Measurements from ENCODE around the gene ACAP2. TPM values are rescaled to one million over a fixed set of nuclear protein-coding genes. Genes with fewer than 3 reads are reported as not detected.

The ACAP2 gene
- total and polyA plus RNA-seq, 4 donors = 11.2 to 146 (median 38.7) TPM

- peaks cover 0 to 15% (median 5%) of the 10 kb centered on the region in 5 donors for H3K4me1 ChIP-seq (ENCODE audit: control insufficient read depth in 5 of 5, insufficient read depth in 5 of 5, low read length in 5 of 5)
- peak overlapping the region in 1 of 2 donors; percentile 93 for H3K9ac ChIP-seq (ENCODE audit: insufficient read depth in 1 of 2, low read length in 2 of 2)
- ATAC-seq (ENCODE audit: insufficient read depth, low FRiP score) (no peak), DNase-seq (no peak)
- no peaks in the 10 kb centered on the region for H3K9me3 ChIP-seq (ENCODE audit: control insufficient read depth in 4 of 4, insufficient read depth in 3 of 4, low read length in 3 of 4)
- 10 to 30% methylated on average over 2 of the region's 2 CpGs for WGBS, 2 donors
- H3K27ac ChIP-seq (ENCODE audit: low read depth in 1 of 2, low read length in 1 of 2) = no peak overlapping the region
- no peak overlapping the region for H3K4me3 ChIP-seq
- no peak for TF ChIP-seq CTCF (IDR thresholded peaks at IDR 0.05; ENCODE audit: control extremely low read depth, extremely low read depth)
- H3K36me3 ChIP-seq (ENCODE audit: control insufficient read depth in 4 of 4, insufficient read depth in 4 of 4, low read length in 4 of 4) = no peaks in the 10 kb centered on the region
- H3K27me3 ChIP-seq (ENCODE audit: control insufficient read depth in 3 of 3, insufficient read depth in 3 of 3, low read length in 2 of 3) = no peaks in the 10 kb centered on the region
Observed at GRCh38 chr3:195441051-195441450, 1.8 kb downstream of the ACAP2 start.

- Histone ChIP-seq H3K27ac (ENCODE audit: low read depth in 1 of 2, low read length in 1 of 2) (no peak overlapping the region), H3K4me1 (ENCODE audit: control insufficient read depth in 5 of 5, insufficient read depth in 5 of 5, low read length in 5 of 5) (peaks cover 0 to 15% (median 5%) of the 10 kb centered on the region in 5 donors), H3K36me3 (ENCODE audit: control insufficient read depth in 4 of 4, insufficient read depth in 4 of 4, low read length in 4 of 4) (no peaks in the 10 kb centered on the region), H3K9ac (ENCODE audit: insufficient read depth in 1 of 2, low read length in 2 of 2) (no peak overlapping the region), H3K9me3 (ENCODE audit: control insufficient read depth in 4 of 4, insufficient read depth in 3 of 4, low read length in 3 of 4) (no peaks in the 10 kb centered on the region), H3K4me3 (no peak overlapping the region), H3K27me3 (ENCODE audit: control insufficient read depth in 3 of 3, insufficient read depth in 3 of 3, low read length in 2 of 3) (no peaks in the 10 kb centered on the region)
- no peak for TF ChIP-seq CTCF (IDR thresholded peaks at IDR 0.05; ENCODE audit: control extremely low read depth, extremely low read depth)
- WGBS, 2 donors = 60 to 73% methylated on average over 1 of the region's 1 CpG
- DNase-seq = no peak
- no peak for ATAC-seq (ENCODE audit: insufficient read depth, low FRiP score)
Observed at GRCh38 chr3:195440379-195440778, 2.4 kb downstream of the ACAP2 start.

- Histone ChIP-seq H3K27ac (ENCODE audit: low read depth in 1 of 2, low read length in 1 of 2) (no peak overlapping the region), H3K9ac (ENCODE audit: insufficient read depth in 1 of 2, low read length in 2 of 2) (no peak overlapping the region), H3K9me3 (ENCODE audit: control insufficient read depth in 4 of 4, insufficient read depth in 3 of 4, low read length in 3 of 4) (no peaks in the 10 kb centered on the region), H3K4me3 (no peak overlapping the region), H3K4me1 (ENCODE audit: control insufficient read depth in 5 of 5, insufficient read depth in 5 of 5, low read length in 5 of 5) (peaks cover 0 to 10% (median under 1%) of the 10 kb centered on the region in 5 donors), H3K36me3 (ENCODE audit: control insufficient read depth in 4 of 4, insufficient read depth in 4 of 4, low read length in 4 of 4) (peaks cover 0 to 3% (median 0%) of the 10 kb centered on the region in 4 donors), H3K27me3 (ENCODE audit: control insufficient read depth in 3 of 3, insufficient read depth in 3 of 3, low read length in 2 of 3) (no peaks in the 10 kb centered on the region)
- TF ChIP-seq CTCF (IDR thresholded peaks at IDR 0.05; ENCODE audit: control extremely low read depth, extremely low read depth) = no peak
- WGBS, 2 donors = 91 to 100% methylated on average over 2 of the region's 2 CpGs
- ATAC-seq (ENCODE audit: insufficient read depth, low FRiP score) = no peak
- DNase-seq = no peak
Observed at GRCh38 chr3:195438371-195438770, 4.4 kb downstream of the ACAP2 start.

DNA sequence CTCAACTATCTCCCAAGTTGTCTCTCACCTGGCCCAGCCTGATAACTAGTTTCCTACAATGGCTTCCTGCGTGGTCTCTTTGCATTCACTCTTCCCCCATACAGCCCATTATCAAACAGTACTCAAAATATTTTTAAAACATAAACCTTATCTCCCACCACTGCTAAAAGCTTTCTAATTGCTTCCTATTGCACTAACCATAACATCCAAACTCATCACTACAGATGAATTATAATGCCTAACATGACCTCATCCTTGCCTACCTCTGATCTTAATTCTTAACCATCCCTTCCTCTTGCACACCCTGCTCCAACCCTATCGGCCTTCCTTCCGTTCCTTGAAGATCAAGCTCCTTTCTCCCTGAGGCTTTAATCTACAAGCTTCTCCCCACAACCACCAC, 17.0 kb downstream of the ACAP2 start:
- ATAC-seq (ENCODE audit: insufficient read depth, low FRiP score) (no peak), DNase-seq (no peak)
- TF ChIP-seq CTCF (IDR thresholded peaks at IDR 0.05; ENCODE audit: control extremely low read depth, extremely low read depth) = no peak
- H3K4me1 ChIP-seq (ENCODE audit: control insufficient read depth in 5 of 5, insufficient read depth in 5 of 5, low read length in 5 of 5) = peaks cover 0 to 11% (median 0%) of the 10 kb centered on the region in 5 donors
- H3K9me3 ChIP-seq (ENCODE audit: control insufficient read depth in 4 of 4, insufficient read depth in 3 of 4, low read length in 3 of 4) = no peaks in the 10 kb centered on the region
- H3K27me3 ChIP-seq (ENCODE audit: control insufficient read depth in 3 of 3, insufficient read depth in 3 of 3, low read length in 2 of 3) = no peaks in the 10 kb centered on the region
- no peak overlapping the region for H3K4me3 ChIP-seq
- no peaks in the 10 kb centered on the region for H3K36me3 ChIP-seq (ENCODE audit: control insufficient read depth in 4 of 4, insufficient read depth in 4 of 4, low read length in 4 of 4)
- H3K9ac ChIP-seq (ENCODE audit: insufficient read depth in 1 of 2, low read length in 2 of 2) = no peak overlapping the region
- no peak overlapping the region for H3K27ac ChIP-seq (ENCODE audit: low read depth in 1 of 2, low read length in 1 of 2)
- 56 to 58% methylated on average over 3 of the region's 3 CpGs for WGBS, 2 donors
